Germinal center (tissue), 1 donor: ENCODE results near the gene PTTG1IP2.

Experiments used
- DNase-seq: peaks from one replicate; pipeline ENCODE4 v3.0.0; 2012; ENCODE audit warnings: mixed read lengths, low spot score

PTTG1IP2 gene

GRCh38 chr7:90483251-90483650, 13.8 kb downstream of the PTTG1IP2 start:
- no peak for DNase-seq

GRCh38 chr7:90484706-90485105, 15.3 kb downstream of the PTTG1IP2 start:
- no peak for DNase-seq

GRCh38 chr7:90485734-90486316, 16.4 kb downstream of the PTTG1IP2 start:
- no peak for DNase-seq

GRCh38 chr7:90487808-90488207, 18.4 kb downstream of the PTTG1IP2 start:
- no peak for DNase-seq

- no peak for DNase-seq
Observed at GRCh38 chr7:90488220-90488619, 18.8 kb downstream of the PTTG1IP2 start.

GRCh38 chr7:90492250-90492649, 22.8 kb downstream of the PTTG1IP2 start:
- no peak for DNase-seq

GRCh38 chr7:90495241-90495640, 25.8 kb downstream of the PTTG1IP2 start:
- no peak for DNase-seq

GRCh38 chr7:90502539-90502938, 33.1 kb downstream of the PTTG1IP2 start:
- DNase-seq: no peak

- no peak for DNase-seq
Observed at GRCh38 chr7:90503367-90503766, 33.9 kb downstream of the PTTG1IP2 start.

GRCh38 chr7:90507692-90508091, 38.3 kb downstream of the PTTG1IP2 start:
- no peak for DNase-seq

GRCh38 chr7:90511776-90512175, 42.3 kb downstream of the PTTG1IP2 start:
- no peak for DNase-seq

- no peak for DNase-seq
Observed at GRCh38 chr7:90512821-90513254, 43.4 kb downstream of the PTTG1IP2 start.

- no peak for DNase-seq
Observed at GRCh38 chr7:90516257-90516656, 46.8 kb downstream of the PTTG1IP2 start.

- no peak for DNase-seq
Observed at GRCh38 chr7:90518630-90519029, 49.2 kb downstream of the PTTG1IP2 start.

- no peak for DNase-seq
Observed at GRCh38 chr7:90520484-90520883, 51.0 kb downstream of the PTTG1IP2 start.

GRCh38 chr7:90530263-90530662, 60.8 kb downstream of the PTTG1IP2 start:
- no peak for DNase-seq

- no peak for DNase-seq
Observed at GRCh38 chr7:90532231-90532929, 62.9 kb downstream of the PTTG1IP2 start.

GRCh38 chr7:90536449-90536848, 67.0 kb downstream of the PTTG1IP2 start:
- DNase-seq: no peak

- DNase-seq: no peak
Observed at GRCh38 chr7:90538405-90538804, 69.0 kb downstream of the PTTG1IP2 start.

GRCh38 chr7:90540406-90540805, 71.0 kb downstream of the PTTG1IP2 start:
- DNase-seq: no peak

- no peak for DNase-seq
Observed at GRCh38 chr7:90551036-90551435, 81.6 kb downstream of the PTTG1IP2 start.

- no peak for DNase-seq
Observed at GRCh38 chr7:90552521-90552920, 83.1 kb downstream of the PTTG1IP2 start.

GRCh38 chr7:90560730-90561129, 91.3 kb downstream of the PTTG1IP2 start:
- no peak for DNase-seq
